ENCODE measurements around the gene CMC2. TPM values are rescaled to one million over a fixed set of nuclear protein-coding genes. Genes with fewer than 3 reads are reported as not detected.

CMC2 gene
- total RNA-seq, 1 donor from 2014 or later = 52.8 TPM

- Histone ChIP-seq H3K4me3 (ENCODE audit: insufficient read depth, low read depth, low read length) (peak overlapping the region; percentile 42), H3K36me3 (ENCODE audit: insufficient read depth, low read length) (no peaks in the 10 kb centered on the region), H3K9ac (ENCODE audit: low read length) (peak overlapping the region; percentile 56), H3K9me3 (ENCODE audit: insufficient read depth, low read depth, low read length) (no peaks in the 10 kb centered on the region), H3K4me2 (ENCODE audit: low read length) (peak overlapping the region; percentile 75), H4K20me1 (ENCODE audit: insufficient read depth, low read length) (no peaks in the 10 kb centered on the region), H3K4me1 (ENCODE audit: insufficient read depth, low read length) (peaks cover 15% of the 10 kb centered on the region), H2AFZ (ENCODE audit: low read depth, low read length) (peak overlapping the region; percentile 68), H3K27me3 (ENCODE audit: insufficient read depth, low read length) (no peaks in the 10 kb centered on the region), H3K79me2 (ENCODE audit: insufficient read depth, low read length) (no peaks in the 10 kb centered on the region), H3K27ac (ENCODE audit: low read depth, low read length) (peak overlapping the region; percentile 83)
- DNase-seq (ENCODE audit: low read depth) (peak; percentile 100), FAIRE-seq (peak; percentile 78)
- H3K4me1 Mint-ChIP-seq (ENCODE audit: low read depth, unreplicated experiment) = peaks cover 12% of the 10 kb centered on the region
- peaks cover 16% of the 10 kb centered on the region for H3K27me3 Mint-ChIP-seq (ENCODE audit: low read depth, unreplicated experiment)
- no peak overlapping the region for H3K4me3 Mint-ChIP-seq (ENCODE audit: unreplicated experiment)
- no peaks in the 10 kb centered on the region for H3K9me3 Mint-ChIP-seq (ENCODE audit: unreplicated experiment)
- H3K36me3 Mint-ChIP-seq (ENCODE audit: low read depth, unreplicated experiment) = no peaks in the 10 kb centered on the region
- TF ChIP-seq EZH2 (IDR thresholded peaks at IDR 0.05; ENCODE audit: insufficient read depth, low read length) = no peak
- TF ChIP-seq CTCF (IDR thresholded peaks at IDR 0.05; ENCODE audit: insufficient read depth, low read depth, low read length) = no peak
- peak overlapping the region; percentile 60 for H3K27ac Mint-ChIP-seq (ENCODE audit: unreplicated experiment)
Measured at GRCh38 chr16:80938004-80938878, 68.4 kb downstream of the CMC2 start.

GRCh38 chr16:80936410-80936809 lies 70.3 kb downstream of the CMC2 start:
- Mint-ChIP-seq H3K27ac (ENCODE audit: unreplicated experiment) (no peak overlapping the region), H3K36me3 (ENCODE audit: low read depth, unreplicated experiment) (no peaks in the 10 kb centered on the region), H3K9me3 (ENCODE audit: unreplicated experiment) (no peaks in the 10 kb centered on the region), H3K4me1 (ENCODE audit: low read depth, unreplicated experiment) (peaks cover 18% of the 10 kb centered on the region), H3K4me3 (ENCODE audit: unreplicated experiment) (no peak overlapping the region), H3K27me3 (ENCODE audit: low read depth, unreplicated experiment) (peaks cover 16% of the 10 kb centered on the region)
- Histone ChIP-seq H3K4me1 (ENCODE audit: insufficient read depth, low read length) (peaks cover 23% of the 10 kb centered on the region), H4K20me1 (ENCODE audit: insufficient read depth, low read length) (no peaks in the 10 kb centered on the region), H2AFZ (ENCODE audit: low read depth, low read length) (no peak overlapping the region), H3K27ac (ENCODE audit: low read depth, low read length) (no peak overlapping the region), H3K79me2 (ENCODE audit: insufficient read depth, low read length) (no peaks in the 10 kb centered on the region), H3K36me3 (ENCODE audit: insufficient read depth, low read length) (no peaks in the 10 kb centered on the region), H3K4me2 (ENCODE audit: low read length) (no peak overlapping the region), H3K9me3 (ENCODE audit: insufficient read depth, low read depth, low read length) (no peaks in the 10 kb centered on the region), H3K4me3 (ENCODE audit: insufficient read depth, low read depth, low read length) (no peak overlapping the region), H3K9ac (ENCODE audit: low read length) (no peak overlapping the region), H3K27me3 (ENCODE audit: insufficient read depth, low read length) (no peaks in the 10 kb centered on the region)
- TF ChIP-seq CTCF (IDR thresholded peaks at IDR 0.05; ENCODE audit: insufficient read depth, low read depth, low read length) (no peak), EZH2 (IDR thresholded peaks at IDR 0.05; ENCODE audit: insufficient read depth, low read length) (no peak)
- peak; percentile 56 for DNase-seq (ENCODE audit: low read depth)
- no peak for FAIRE-seq

- Histone ChIP-seq H3K9ac (ENCODE audit: low read length) (no peak overlapping the region), H3K36me3 (ENCODE audit: insufficient read depth, low read length) (no peaks in the 10 kb centered on the region), H4K20me1 (ENCODE audit: insufficient read depth, low read length) (no peaks in the 10 kb centered on the region), H3K4me1 (ENCODE audit: insufficient read depth, low read length) (peaks cover 23% of the 10 kb centered on the region), H3K4me2 (ENCODE audit: low read length) (no peak overlapping the region), H3K27me3 (ENCODE audit: insufficient read depth, low read length) (no peaks in the 10 kb centered on the region), H3K79me2 (ENCODE audit: insufficient read depth, low read length) (no peaks in the 10 kb centered on the region), H3K9me3 (ENCODE audit: insufficient read depth, low read depth, low read length) (no peaks in the 10 kb centered on the region), H2AFZ (ENCODE audit: low read depth, low read length) (no peak overlapping the region), H3K4me3 (ENCODE audit: insufficient read depth, low read depth, low read length) (no peak overlapping the region), H3K27ac (ENCODE audit: low read depth, low read length) (no peak overlapping the region)
- no peaks in the 10 kb centered on the region for H3K36me3 Mint-ChIP-seq (ENCODE audit: low read depth, unreplicated experiment)
- peaks cover 19% of the 10 kb centered on the region for H3K27me3 Mint-ChIP-seq (ENCODE audit: low read depth, unreplicated experiment)
- H3K4me3 Mint-ChIP-seq (ENCODE audit: unreplicated experiment) = no peak overlapping the region
- no peak overlapping the region for H3K27ac Mint-ChIP-seq (ENCODE audit: unreplicated experiment)
- DNase-seq (ENCODE audit: low read depth) = no peak
- no peak for TF ChIP-seq CTCF (IDR thresholded peaks at IDR 0.05; ENCODE audit: insufficient read depth, low read depth, low read length)
- no peak for TF ChIP-seq EZH2 (IDR thresholded peaks at IDR 0.05; ENCODE audit: insufficient read depth, low read length)
- no peak for FAIRE-seq
- H3K4me1 Mint-ChIP-seq (ENCODE audit: low read depth, unreplicated experiment) = peaks cover 18% of the 10 kb centered on the region
- H3K9me3 Mint-ChIP-seq (ENCODE audit: unreplicated experiment) = no peaks in the 10 kb centered on the region
Measured at GRCh38 chr16:80935691-80936090, 71.0 kb downstream of the CMC2 start.
